NCI-H1694 (cell line): ENCODE measurements around the gene AFG1L.
"Not testable (repeated sequence)": the region's sequence is repeated elsewhere in the genome, so short reads cannot be mapped to it uniquely, and the experiment has no call there.

Experiments
- DNase-seq: peaks from one replicate; lab custom pipeline; 2025; lab: John Stamatoyannopoulos, UW

Gene AFG1L

DNA sequence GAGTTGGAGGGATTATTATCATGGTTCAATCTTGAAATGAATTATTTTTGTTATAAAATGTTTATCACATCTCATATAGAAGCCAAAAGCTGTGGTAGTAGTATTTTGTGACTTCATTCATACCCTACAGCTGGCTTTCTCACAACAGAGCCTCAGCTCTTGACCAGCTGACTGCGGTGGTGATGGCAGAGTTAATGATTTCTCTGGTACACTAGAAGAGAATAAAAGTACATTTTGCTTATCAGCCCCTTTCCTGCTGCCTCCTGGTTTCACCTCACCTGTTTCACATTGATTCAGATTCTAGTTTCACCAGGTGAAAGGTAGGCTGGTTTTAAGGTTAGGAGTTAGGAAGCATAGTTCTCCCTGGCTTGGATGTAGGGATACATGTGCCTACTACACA lies 55.7 kb downstream of the AFG1L start:
- DNase-seq: no peak

DNA sequence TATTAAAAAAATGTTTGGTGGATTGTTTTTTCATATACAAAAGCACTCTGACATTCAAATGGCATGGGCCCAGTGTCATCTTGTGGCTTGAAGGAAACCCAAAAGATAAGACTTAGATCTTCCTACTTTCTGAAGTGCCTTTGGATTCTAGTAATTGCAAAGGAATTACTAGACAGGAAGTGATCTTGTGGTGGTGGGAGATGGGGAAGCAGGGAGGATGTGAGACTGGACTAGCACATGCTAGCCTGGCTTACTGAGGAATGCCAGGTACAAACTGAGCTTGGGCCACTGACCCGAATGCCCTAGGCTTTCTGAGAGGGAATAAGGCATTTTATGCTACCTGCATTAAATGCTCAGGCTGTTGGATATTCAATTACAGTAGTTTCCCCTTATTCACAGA lies 59.0 kb downstream of the AFG1L start:
- no peak for DNase-seq

DNA sequence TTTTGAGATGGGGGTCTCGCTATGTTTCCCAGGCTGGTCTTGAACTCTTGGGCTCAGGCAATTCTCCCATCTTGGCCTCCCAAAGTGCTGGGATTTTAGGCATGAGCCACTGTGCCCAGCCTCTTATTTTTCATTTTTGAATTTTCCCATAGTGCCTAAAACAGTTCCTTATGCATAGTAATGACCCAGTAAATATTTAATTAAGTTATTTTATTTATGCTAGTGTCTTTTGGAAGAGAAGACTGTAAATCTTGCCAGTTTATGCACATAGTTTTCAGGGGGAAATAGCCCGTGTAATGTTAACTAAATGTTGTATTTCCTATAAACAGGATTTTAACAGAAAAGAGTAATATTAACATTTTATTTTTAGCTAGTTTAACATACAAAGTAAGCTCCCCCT lies 60.3 kb downstream of the AFG1L start:
- DNase-seq: no peak

DNA sequence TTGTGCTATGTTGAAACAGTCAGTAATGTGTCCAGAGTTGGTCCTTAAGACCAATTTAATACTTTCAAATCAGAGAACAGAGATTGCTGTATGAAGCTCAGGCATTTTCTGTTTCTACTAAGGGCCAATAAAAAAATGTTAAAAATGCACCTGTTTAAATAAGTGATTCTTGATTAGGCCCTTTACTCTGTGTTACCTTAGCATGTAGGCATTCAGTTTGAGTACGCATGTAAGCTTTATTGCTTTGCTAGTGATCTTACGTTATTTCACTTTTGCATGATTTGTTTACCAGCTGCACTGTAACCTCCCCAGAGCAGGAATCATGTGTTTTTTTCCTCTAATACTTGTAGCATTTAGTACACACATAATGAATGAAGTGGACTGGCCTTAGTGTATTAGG lies 61.0 kb downstream of the AFG1L start:
- no peak for DNase-seq

GRCh38 chr6:108359901-108360882 lies 65.3 kb downstream of the AFG1L start:
- DNase-seq: no peak

DNA sequence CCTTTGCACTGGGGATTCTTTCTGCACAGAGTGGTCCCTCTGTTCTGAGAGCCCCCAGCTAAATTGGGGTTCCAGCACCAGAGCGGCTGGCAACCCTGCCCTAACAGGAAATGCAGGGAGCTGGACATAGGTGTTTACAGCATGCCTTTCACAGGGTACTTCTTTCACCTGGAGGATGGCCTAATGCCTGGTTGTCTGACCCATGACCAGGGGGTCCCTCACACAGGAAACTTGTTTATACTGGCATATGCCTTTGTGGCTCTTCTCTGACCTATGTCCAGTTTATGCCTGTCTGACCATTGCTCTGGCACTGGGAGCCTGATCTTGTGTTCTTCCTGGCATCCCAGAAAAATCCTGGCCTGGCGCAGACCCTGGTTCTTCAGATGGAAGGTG lies 66.1 kb downstream of the AFG1L start:
- DNase-seq: no peak

DNA sequence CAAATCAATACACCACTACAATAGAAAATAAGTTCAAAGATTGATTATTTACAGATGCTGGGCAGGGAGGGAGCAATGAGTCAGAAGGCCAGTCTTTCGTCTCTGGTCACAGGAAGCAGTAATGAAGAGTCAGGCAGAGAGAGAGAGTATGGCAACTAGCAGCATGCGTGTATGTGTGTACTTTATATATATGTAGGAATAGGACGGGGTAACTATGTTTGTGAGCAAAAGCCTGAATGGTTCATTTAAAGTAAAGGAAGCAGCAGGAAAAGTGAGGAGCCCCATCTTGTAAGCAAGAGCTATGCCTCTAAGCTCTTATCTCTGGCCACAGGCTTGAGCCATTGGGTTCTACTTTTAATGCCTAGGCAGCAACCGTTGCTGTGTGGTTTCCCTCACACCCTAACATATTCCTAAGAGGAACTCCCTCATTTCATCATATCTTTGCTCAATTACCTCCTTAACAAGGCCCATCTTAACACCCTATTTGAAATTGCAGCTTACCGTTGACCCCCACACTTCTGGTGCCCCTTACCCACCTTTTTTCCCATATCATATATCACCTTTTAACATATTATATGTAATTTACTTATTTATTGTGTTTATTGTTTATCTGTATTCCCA lies 66.6 kb downstream of the AFG1L start:
- DNase-seq: no peak

GRCh38 chr6:108362455-108362854 lies 67.6 kb downstream of the AFG1L start:
- no peak for DNase-seq

DNA sequence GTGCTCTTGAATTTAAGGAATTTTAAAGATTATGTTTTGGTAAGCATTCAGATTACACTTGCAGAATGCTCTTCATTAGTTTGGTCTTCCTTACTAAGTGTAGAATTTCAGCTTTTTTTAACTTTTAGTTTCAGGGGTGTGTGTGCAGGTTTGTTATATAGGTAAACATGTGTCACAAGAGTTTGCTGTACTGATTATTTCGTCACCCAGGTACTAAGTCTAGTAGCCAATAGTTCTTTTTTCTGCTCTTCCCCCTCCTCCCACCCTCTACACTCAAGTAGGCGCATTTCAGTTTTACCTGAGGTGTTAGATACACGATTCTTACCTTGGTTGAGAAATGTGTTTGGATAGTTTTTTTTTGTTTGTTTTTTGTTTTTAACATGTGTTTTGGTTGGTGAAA lies 68.3 kb downstream of the AFG1L start:
- no peak for DNase-seq

DNA sequence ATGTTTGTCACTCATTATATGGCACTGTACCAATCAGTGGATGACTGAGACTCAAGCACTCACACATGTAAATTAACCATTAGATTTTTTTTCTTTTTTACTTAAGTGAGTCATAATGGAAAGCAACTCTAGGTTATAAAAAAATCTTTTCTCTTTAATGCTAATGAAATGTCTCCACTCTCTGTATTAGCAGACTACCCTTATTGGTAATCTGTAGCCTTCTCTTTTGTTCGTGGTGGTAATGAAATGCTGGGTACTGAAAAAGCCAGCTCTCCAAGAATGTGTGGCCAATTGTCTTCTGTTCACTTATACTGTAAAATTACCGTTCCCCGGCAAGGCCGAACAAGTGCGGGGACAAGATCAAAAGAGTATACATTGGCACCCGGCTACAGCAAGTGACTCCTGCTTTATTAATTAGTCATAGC lies 69.0 kb downstream of the AFG1L start:
- no peak for DNase-seq

- DNase-seq: no peak
Measured at GRCh38 chr6:108364470-108364869, 69.6 kb downstream of the AFG1L start.

DNA sequence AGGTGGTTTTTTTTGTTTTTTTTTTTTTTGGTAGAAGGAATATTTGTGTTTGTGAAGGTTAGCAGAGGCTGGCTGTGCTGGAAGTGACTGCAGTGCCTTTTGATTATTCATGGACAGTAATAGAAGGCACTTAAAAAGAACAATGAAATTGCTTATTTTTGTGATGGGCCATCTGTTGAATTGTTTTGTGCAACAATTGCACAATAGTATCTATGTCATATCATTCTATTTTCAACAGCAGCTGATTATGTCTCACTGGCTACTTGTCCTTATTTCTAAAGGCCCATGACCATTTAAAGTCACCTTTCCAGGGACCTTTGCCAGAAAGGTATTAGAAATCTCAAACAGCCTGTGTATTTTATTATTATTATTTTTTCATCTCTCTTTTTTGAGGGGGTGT lies 70.6 kb downstream of the AFG1L start:
- no peak for DNase-seq

- DNase-seq: no peak
Measured at GRCh38 chr6:108366236-108366635, 71.4 kb downstream of the AFG1L start.

DNA sequence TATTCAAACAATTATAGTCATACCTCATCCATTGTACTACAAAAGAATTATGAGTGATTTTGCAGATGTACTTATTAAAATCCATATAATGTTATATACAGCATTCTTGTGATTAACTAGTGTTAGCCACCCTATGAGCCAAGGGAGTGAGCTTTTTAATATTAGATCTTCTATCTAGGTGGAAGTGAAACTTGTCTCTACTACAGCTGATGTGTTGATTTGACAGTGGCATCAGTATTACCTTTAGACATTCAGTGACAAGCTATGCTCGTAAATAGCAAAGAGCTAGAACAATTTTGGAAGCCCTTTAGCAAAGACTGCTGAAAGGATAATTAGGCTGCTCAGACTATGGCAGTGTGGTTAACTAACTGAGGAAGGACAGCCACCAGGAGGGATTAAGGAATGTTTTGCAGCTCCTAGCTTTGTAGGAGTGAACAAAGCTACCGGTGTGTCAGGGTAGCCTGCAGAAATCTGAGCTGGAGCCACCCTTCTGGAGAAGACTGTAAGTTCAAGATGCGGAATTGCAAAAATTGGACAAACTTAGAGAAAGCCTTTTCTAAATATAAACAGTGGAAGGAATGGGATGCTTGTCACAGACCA lies 73.7 kb downstream of the AFG1L start:
- no peak for DNase-seq

DNA sequence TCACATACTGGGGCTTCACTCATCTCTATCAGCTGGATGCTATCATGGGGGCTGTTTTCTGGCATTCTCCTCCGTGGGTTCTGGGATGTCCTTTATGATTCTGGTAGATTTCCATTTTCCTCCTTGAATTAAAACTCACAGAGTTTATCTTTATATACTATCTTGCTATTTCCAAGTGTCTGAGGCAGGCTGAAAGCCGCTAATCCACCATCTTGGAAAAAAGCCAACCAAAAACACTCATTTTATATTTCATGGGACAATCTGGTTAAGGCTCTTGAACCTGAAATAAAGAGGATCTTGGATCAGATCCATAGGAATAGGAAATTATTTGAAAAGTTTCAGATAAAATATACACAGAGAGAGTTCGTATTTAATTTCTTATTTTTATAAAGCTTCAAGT lies 86.0 kb downstream of the AFG1L start:
- DNase-seq: no peak

DNA sequence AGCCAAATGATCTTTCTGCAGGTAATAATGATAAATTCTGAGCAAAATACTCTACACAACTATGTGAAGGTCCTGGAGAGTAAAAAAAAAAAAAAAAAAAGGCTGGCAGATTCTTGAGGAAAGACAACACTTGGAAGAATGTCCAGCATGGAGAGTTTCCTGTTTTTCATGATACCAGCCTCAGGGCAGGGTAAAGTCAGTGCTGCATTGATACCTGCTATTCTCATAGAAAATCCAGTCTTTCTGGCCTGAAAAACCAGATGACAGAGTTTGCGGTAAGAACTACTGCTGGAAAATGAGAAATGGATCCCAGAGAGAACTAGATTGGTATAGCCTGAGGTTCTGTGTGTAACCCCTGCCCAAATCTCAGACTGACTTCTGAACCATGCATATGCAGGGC lies 89.1 kb downstream of the AFG1L start:
- no peak for DNase-seq

DNA sequence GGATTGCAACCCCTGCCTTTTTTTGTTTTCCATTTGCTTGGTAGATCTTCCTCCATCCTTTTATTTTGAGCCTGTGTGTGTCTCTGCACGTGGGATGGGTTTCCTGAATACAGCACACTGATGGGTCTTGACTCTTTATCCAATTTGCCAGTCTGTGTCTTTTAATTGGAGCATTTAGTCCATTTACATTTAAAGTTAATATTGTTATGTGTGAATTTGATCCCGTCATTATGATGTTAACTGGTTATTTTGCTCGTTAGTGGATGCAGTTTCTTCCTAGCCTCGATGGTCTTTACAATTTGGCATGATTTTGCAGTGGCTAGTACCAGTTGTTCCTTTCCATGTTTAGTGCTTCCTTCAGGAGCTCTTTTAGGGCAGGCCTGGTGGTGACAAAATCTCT lies 94.3 kb downstream of the AFG1L start:
- not testable (repeated sequence) for DNase-seq

- no peak for DNase-seq
Measured at GRCh38 chr6:108395297-108395696, 100.4 kb downstream of the AFG1L start.

GRCh38 chr6:108403236-108403635 lies 108.4 kb downstream of the AFG1L start:
- no peak for DNase-seq

- DNase-seq: no peak
Measured at GRCh38 chr6:108406943-108407342, 112.1 kb downstream of the AFG1L start.

GRCh38 chr6:108407904-108408827 lies 113.3 kb downstream of the AFG1L start:
- no peak for DNase-seq

DNA sequence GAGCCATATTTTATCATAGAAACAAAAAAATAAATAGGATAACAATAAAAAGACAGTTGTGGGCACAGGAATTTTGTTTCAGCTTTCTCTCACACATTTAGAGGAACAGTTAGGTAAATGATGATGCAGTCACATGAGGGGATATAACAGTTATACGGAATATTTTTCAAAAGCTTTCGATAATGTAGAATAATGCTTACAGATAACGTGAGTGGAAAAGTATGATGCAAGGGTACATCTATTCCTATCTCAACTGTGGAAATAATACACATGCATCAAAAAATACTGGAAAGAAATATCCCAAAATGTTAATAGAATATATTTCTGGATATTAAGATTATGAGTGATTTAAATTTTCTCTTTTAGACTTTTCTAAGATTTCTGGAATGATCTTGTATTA lies 114.0 kb downstream of the AFG1L start:
- DNase-seq: no peak
